ENCODE results near the gene SLC9C1.

GRCh38 chr3:112138219-112138969 lies 155.6 kb downstream of the SLC9C1 start:
- no peak for TF ChIP-seq CTCF (optimal IDR thresholded peaks at IDR 0.05 in 1 of 3, IDR thresholded peaks at IDR 0.05 in 1 of 3, conservative IDR thresholded peaks at IDR 0.05 in 1 of 3; ENCODE audit: extremely low read depth in 1 of 3, insufficient read depth in 2 of 3, low read length in 3 of 3)
- no peak for TF ChIP-seq EZH2 (IDR thresholded peaks at IDR 0.05; ENCODE audit: low read length)

All from keratinocyte (primary cell).